Mesothelial cell of epicardium (in vitro differentiated cells): ENCODE data around the gene TEX51. TPM values are rescaled to one million over a fixed set of nuclear protein-coding genes. Genes with fewer than 3 reads are reported as not detected.

Source experiments
- DNase-seq, 2 experiments: peaks; one replicate each; pipeline ENCODE4 v3.0.0; 2021; ENCODE audit warnings: low spot score in 2 of 2; ENCODE audit not compliant: unreplicated experiment in 2 of 2
- H3K27ac Mint-ChIP-seq: 2 replicates; pipeline ENCODE4 v1.8.0; 2021; ENCODE audit warnings: mixed read lengths
- H3K27me3 Mint-ChIP-seq: 2 replicates; pipeline ENCODE4 v1.8.0; 2021; ENCODE audit warnings: low read depth, mixed read lengths
- H3K36me3 Mint-ChIP-seq: 2 replicates; pipeline ENCODE4 v1.8.0; 2021; ENCODE audit warnings: mixed read lengths
- H3K4me1 Mint-ChIP-seq: 2 replicates; pipeline ENCODE4 v1.8.0; 2021; ENCODE audit warnings: mixed read lengths
- H3K4me3 Mint-ChIP-seq: 2 replicates; pipeline ENCODE4 v1.8.0; 2021; ENCODE audit warnings: mild to moderate bottlenecking, moderate library complexity, mixed read lengths
- H3K9me3 Mint-ChIP-seq: 2 replicates; pipeline ENCODE4 v1.8.0; 2021; ENCODE audit warnings: mixed read lengths
- total RNA-seq: library from RNA; stranded (reverse); gene quantifications from 3 replicates; pipeline ENCODE4 v1.2.1, GENCODE V29; 2021
- TF ChIP-seq, protein P1 (sequence below): fragments of 200-600 bp; sonication (generic); IDR thresholded peaks from one replicate; pipeline ENCODE4 v1.5.0; 2021; ENCODE audit warnings: antibody characterized with exemption; ENCODE audit not compliant: unreplicated experiment

Gene TEX51
- total RNA-seq, 1 donor from 2014 or later: not detected

- no peaks in the 10 kb centered on the region for H3K36me3 Mint-ChIP-seq
- H3K27me3 Mint-ChIP-seq: peaks cover 19% of the 10 kb centered on the region
- TF ChIP-seq, protein P1, sequence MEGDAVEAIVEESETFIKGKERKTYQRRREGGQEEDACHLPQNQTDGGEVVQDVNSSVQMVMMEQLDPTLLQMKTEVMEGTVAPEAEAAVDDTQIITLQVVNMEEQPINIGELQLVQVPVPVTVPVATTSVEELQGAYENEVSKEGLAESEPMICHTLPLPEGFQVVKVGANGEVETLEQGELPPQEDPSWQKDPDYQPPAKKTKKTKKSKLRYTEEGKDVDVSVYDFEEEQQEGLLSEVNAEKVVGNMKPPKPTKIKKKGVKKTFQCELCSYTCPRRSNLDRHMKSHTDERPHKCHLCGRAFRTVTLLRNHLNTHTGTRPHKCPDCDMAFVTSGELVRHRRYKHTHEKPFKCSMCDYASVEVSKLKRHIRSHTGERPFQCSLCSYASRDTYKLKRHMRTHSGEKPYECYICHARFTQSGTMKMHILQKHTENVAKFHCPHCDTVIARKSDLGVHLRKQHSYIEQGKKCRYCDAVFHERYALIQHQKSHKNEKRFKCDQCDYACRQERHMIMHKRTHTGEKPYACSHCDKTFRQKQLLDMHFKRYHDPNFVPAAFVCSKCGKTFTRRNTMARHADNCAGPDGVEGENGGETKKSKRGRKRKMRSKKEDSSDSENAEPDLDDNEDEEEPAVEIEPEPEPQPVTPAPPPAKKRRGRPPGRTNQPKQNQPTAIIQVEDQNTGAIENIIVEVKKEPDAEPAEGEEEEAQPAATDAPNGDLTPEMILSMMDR: no peak
- no peak for DNase-seq
- no peaks in the 10 kb centered on the region for H3K9me3 Mint-ChIP-seq
- no peak overlapping the region for H3K27ac Mint-ChIP-seq
- H3K4me3 Mint-ChIP-seq: no peak overlapping the region
- peaks cover 9% of the 10 kb centered on the region for H3K4me1 Mint-ChIP-seq
These were observed 9.1 kb upstream of the TEX51 start for GRCh38 chr2:126889496-126890135.

- no peaks in the 10 kb centered on the region for H3K9me3 Mint-ChIP-seq
- H3K27me3 Mint-ChIP-seq: peaks cover 23% of the 10 kb centered on the region
- TF ChIP-seq, protein P1: no peak
- no peaks in the 10 kb centered on the region for H3K36me3 Mint-ChIP-seq
- no peak overlapping the region for H3K27ac Mint-ChIP-seq
- DNase-seq: no peak
- H3K4me3 Mint-ChIP-seq: no peak overlapping the region
- peaks cover 9% of the 10 kb centered on the region for H3K4me1 Mint-ChIP-seq
These were observed 8.6 kb upstream of the TEX51 start for GRCh38 chr2:126890136-126890510.

GRCh38 chr2:126890551-126891450 lies 7.9 kb upstream of the TEX51 start:
- H3K27me3 Mint-ChIP-seq: peaks cover 24% of the 10 kb centered on the region
- no peak for DNase-seq
- no peaks in the 10 kb centered on the region for H3K9me3 Mint-ChIP-seq
- H3K4me3 Mint-ChIP-seq: no peak overlapping the region
- no peaks in the 10 kb centered on the region for H3K36me3 Mint-ChIP-seq
- TF ChIP-seq, protein P1: no peak
- no peak overlapping the region for H3K27ac Mint-ChIP-seq
- peaks cover 9% of the 10 kb centered on the region for H3K4me1 Mint-ChIP-seq

GRCh38 chr2:126891681-126892500 lies 6.8 kb upstream of the TEX51 start:
- TF ChIP-seq, protein P1: no peak

GRCh38 chr2:126893153-126893552 lies 5.5 kb upstream of the TEX51 start:
- no peak for DNase-seq
- Mint-ChIP-seq H3K36me3 (no peaks in the 10 kb centered on the region), H3K4me1 (no peaks in the 10 kb centered on the region), H3K4me3 (no peak overlapping the region), H3K9me3 (peaks cover 4% of the 10 kb centered on the region), H3K27ac (no peak overlapping the region), H3K27me3 (peaks cover 16% of the 10 kb centered on the region)
- TF ChIP-seq, protein P1: no peak

More at GRCh38 chr2:126891681-126892500, 6.8 kb upstream of the TEX51 start:
- Mint-ChIP-seq H3K27me3 (peaks cover 22% of the 10 kb centered on the region), H3K27ac (no peak overlapping the region), H3K4me3 (no peak overlapping the region), H3K36me3 (no peaks in the 10 kb centered on the region), H3K4me1 (peaks cover 3% of the 10 kb centered on the region), H3K9me3 (no peaks in the 10 kb centered on the region)
- no peak for DNase-seq
